ENCODE data around the gene PARL. TPM values are rescaled to one million over a fixed set of nuclear protein-coding genes. Genes with fewer than 3 reads are reported as not detected.

The PARL gene
- total and polyA plus RNA-seq, 12 donors = 29.4 to 119 (median 55.6) TPM

DNA sequence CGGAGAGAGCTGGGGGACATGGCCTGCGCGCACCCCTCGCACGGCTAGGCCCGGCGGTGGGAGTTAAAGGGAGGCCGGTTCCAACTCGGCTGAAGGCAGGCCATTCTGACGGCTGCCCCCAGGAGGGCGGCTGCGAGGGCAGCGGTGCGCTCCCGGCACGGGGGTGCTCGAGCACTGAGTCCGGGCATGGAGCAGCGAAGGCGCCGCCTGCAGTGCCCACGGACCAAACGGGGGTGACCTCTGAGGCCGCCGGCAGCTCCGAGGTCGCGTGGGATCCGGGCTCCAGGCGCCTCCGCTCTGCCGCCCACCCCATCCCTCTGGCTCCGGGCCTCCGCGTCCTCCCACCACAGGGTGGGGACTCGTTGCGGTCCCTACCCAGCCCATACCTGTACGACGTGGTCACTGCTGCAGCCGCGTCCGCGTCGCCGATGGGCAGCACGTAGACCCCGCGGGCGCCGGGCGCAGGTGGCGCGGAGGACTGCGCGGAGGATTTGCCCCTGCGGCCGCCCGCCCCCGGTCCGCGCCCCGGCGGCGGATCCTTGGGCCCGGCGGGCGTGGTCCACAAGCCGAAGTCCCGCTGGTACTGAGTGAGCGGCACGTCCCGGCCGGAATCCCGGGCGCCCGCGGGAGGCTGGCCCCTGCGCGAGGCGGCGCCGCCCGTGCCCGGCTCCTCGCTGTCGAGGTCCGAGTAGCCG is 59.8 kb downstream of the PARL start:
- DNase-seq = peak in 1 of 7 donors; percentile 39
- H3K27me3 ChIP-seq = no peaks in the 10 kb centered on the region
- H3K27ac ChIP-seq = peak overlapping the region in 1 of 5 donors; percentile 54
- H3K36me3 ChIP-seq (replicated peaks in 1 of 2) = no peaks in the 10 kb centered on the region
- no peaks in the 10 kb centered on the region for H3K9me3 ChIP-seq (replicated peaks in 1 of 3)
- H3K4me3 ChIP-seq = peak overlapping the region in 2 of 4 donors; percentile 13 to 72
- intact Hi-C loops (cut with DNase I) = loop anchor here (5.0 to 10.0 kb wide), 2 partner anchors 60 to 62 kb away; partner anchors contain the start of gene PARL (in 1 of the 2)
- WGBS, 4 donors = 0 to 4% (median 2%) methylated on average over 5 to 88 of the region's 88 CpGs; no CpG with 5 or more reads in 1 of the 4 donors
- no peak for TF ChIP-seq POLR2A (IDR thresholded peaks at IDR 0.05)
- TF ChIP-seq, protein P1, sequence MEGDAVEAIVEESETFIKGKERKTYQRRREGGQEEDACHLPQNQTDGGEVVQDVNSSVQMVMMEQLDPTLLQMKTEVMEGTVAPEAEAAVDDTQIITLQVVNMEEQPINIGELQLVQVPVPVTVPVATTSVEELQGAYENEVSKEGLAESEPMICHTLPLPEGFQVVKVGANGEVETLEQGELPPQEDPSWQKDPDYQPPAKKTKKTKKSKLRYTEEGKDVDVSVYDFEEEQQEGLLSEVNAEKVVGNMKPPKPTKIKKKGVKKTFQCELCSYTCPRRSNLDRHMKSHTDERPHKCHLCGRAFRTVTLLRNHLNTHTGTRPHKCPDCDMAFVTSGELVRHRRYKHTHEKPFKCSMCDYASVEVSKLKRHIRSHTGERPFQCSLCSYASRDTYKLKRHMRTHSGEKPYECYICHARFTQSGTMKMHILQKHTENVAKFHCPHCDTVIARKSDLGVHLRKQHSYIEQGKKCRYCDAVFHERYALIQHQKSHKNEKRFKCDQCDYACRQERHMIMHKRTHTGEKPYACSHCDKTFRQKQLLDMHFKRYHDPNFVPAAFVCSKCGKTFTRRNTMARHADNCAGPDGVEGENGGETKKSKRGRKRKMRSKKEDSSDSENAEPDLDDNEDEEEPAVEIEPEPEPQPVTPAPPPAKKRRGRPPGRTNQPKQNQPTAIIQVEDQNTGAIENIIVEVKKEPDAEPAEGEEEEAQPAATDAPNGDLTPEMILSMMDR (IDR thresholded peaks at IDR 0.05) = no peak
- H3K4me1 ChIP-seq (replicated peaks in 1 of 2) = peaks cover 16 to 24% of the 10 kb centered on the region in 2 donors

GRCh38 chr3:183823963-183824362 is 60.7 kb downstream of the PARL start:
- H3K27ac ChIP-seq = no peak overlapping the region
- no peak for TF ChIP-seq POLR2A (IDR thresholded peaks at IDR 0.05)
- TF ChIP-seq, protein P1 (IDR thresholded peaks at IDR 0.05) = no peak
- H3K4me1 ChIP-seq (replicated peaks in 1 of 2) = peaks cover 16 to 24% of the 10 kb centered on the region in 2 donors
- no peaks in the 10 kb centered on the region for H3K9me3 ChIP-seq (replicated peaks in 1 of 3)
- H3K36me3 ChIP-seq (replicated peaks in 1 of 2) = no peaks in the 10 kb centered on the region
- DNase-seq = no peak
- H3K27me3 ChIP-seq = no peaks in the 10 kb centered on the region
- no peak overlapping the region for H3K4me3 ChIP-seq
- WGBS, 4 donors = 83 to 87% (median 85%) methylated on average over 5 of the region's 5 CpGs
- intact Hi-C loops (cut with DNase I) = loop anchor here in 1 of 2 donors (10.0 kb wide), 1 partner anchor 61 kb away; the partner anchor contains the start of gene PARL

DNA sequence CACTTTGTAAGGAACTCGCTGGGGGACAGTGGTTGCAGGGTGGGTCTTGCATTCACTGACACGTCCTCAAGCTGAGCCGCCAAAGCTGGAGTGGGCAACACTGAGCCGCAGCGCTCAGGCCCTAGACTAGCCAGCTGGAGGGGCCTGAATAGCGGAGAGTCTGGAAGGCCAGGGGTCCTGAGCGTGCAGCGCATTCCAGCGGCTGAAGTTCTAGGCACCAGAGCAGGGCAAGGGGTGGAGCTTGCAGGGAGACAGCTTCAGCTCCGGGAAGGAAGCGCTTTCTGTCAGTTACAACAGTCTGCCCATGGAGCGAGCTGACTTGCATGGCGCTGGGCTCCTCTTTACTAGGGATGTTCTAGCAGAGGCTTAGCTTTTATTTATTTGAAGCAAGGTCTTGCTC is 62.0 kb downstream of the PARL start:
- no peak for DNase-seq
- intact Hi-C loops (cut with DNase I) = loop anchor here in 1 of 2 donors (10.0 kb wide), 1 partner anchor 62 kb away; the partner anchor contains the start of gene PARL
- no peak for TF ChIP-seq POLR2A (IDR thresholded peaks at IDR 0.05)
- TF ChIP-seq, protein P1 (IDR thresholded peaks at IDR 0.05) = no peak
- Histone ChIP-seq H3K27me3 (no peaks in the 10 kb centered on the region), H3K4me1 (replicated peaks in 1 of 2) (peaks cover 16 to 24% of the 10 kb centered on the region in 2 donors), H3K4me3 (no peak overlapping the region), H3K9me3 (replicated peaks in 1 of 3) (no peaks in the 10 kb centered on the region), H3K36me3 (replicated peaks in 1 of 2) (no peaks in the 10 kb centered on the region), H3K27ac (no peak overlapping the region)
- WGBS, 4 donors = 69 to 92% (median 88%) methylated on average over 10 to 13 of the region's 13 CpGs

- Histone ChIP-seq H3K27me3 (no peaks in the 10 kb centered on the region), H3K9me3 (replicated peaks in 1 of 3) (no peaks in the 10 kb centered on the region), H3K4me3 (no peak overlapping the region), H3K4me1 (replicated peaks in 1 of 2) (peaks cover 4 to 8% of the 10 kb centered on the region in 2 donors), H3K36me3 (replicated peaks in 1 of 2) (no peaks in the 10 kb centered on the region), H3K27ac (no peak overlapping the region)
- DNase-seq = no peak
- 80 to 88% (median 85%) methylated on average over 4 to 6 of the region's 6 CpGs for WGBS, 4 donors
- no peak for TF ChIP-seq POLR2A (IDR thresholded peaks at IDR 0.05)
- TF ChIP-seq, protein P1 (IDR thresholded peaks at IDR 0.05) = no peak
- intact Hi-C loops (cut with DNase I) = loop anchor here in 1 of 2 donors (10.0 kb wide), 1 partner anchor 65 kb away; the partner anchor contains the start of gene PARL
Measured at GRCh38 chr3:183819831-183820230, 64.8 kb downstream of the PARL start.
